Heart left ventricle (tissue), 16 donors: ENCODE measurements around the gene B3GLCT. TPM values are rescaled to one million over a fixed set of nuclear protein-coding genes. Genes with fewer than 3 reads are reported as not detected.

ENCODE experiments used
- ATAC-seq, 4 donors: fragments of 200-7000 bp; cut with Tn5 transposase; one replicate each; pipeline ENCODE4 v1.9.1; 2020 to 2022; ENCODE audit warnings: moderate library complexity in 4 of 4, mild to moderate bottlenecking in 3 of 4, moderate number of reproducible peaks in 1 of 4
- DNase-seq, 5 donors: peaks; one replicate each; pipeline ENCODE4 v3.0.0-alpha.2; 2020
- H3K27ac ChIP-seq, 12 donors: fragments of 200-600 bp; sonication (generic) in 4 of 12; one replicate each; pipeline versions ENCODE4 v1.5.0 to v1.8.0; 2016 to 2022; ENCODE audit warnings: mild to moderate bottlenecking in 2 of 12
- H3K27me3 ChIP-seq, 9 donors: fragments of 200-600 bp; sonication (generic) in 2 of 9; one replicate each; pipeline versions ENCODE4 v1.5.1 to v1.8.0; 2016 to 2022; ENCODE audit warnings: mild to moderate bottlenecking in 3 of 9
- H3K36me3 ChIP-seq, 9 donors: fragments of 200-600 bp; sonication (generic) in 2 of 9; one replicate each; pipeline versions ENCODE4 v1.5.0 to v1.8.0; 2018 to 2022; ENCODE audit warnings: mild to moderate bottlenecking in 2 of 9
- H3K4me1 ChIP-seq, 12 donors: fragments of 200-600 bp; sonication (generic) in 4 of 12; one replicate each; pipeline versions ENCODE4 v1.5.0 to v1.8.0; 2016 to 2022; ENCODE audit warnings: mild to moderate bottlenecking in 3 of 12
- H3K4me3 ChIP-seq, 12 donors: fragments of 200-600 bp; sonication (generic) in 4 of 12; one replicate each; pipeline versions ENCODE4 v1.5.0 to v1.8.0; 2017 to 2022; ENCODE audit warnings: mild to moderate bottlenecking in 9 of 12, moderate library complexity in 4 of 12
- H3K9me3 ChIP-seq, 12 donors: fragments of 200-600 bp; sonication (generic) in 4 of 12; one replicate each; pipeline versions ENCODE4 v1.5.0 to v1.8.0; 2016 to 2022; ENCODE audit warnings: mild to moderate bottlenecking in 1 of 12
- CTCF ChIP-seq, 12 donors: fragments of 200-600 bp; sonication (generic) in 4 of 12; IDR thresholded peaks; one replicate each; pipeline versions ENCODE4 v1.5.0 to v1.8.0; 2018 to 2022; ENCODE audit warnings: antibody characterized with exemption in 12 of 12, mild to moderate bottlenecking in 5 of 12
- POLR2A ChIP-seq, 2 donors: fragments of 450-650 bp; IDR thresholded peaks; one replicate each; pipeline ENCODE4 v1.6.1; 2017; ENCODE audit warnings: antibody characterized with exemption in 2 of 2, mild to moderate bottlenecking in 2 of 2, moderate library complexity in 2 of 2
- WGBS, 4 donors: extraction: QIAGEN DNeasy Blood & Tissue Kit in 2 of 4; methylation state at CpG; one replicate each; pipeline versions ENCODE4 v1.1.5 to v1.1.7; 2013 to 2018; 5-methylcytosine and 5-hydroxymethylcytosine counted together
- intact Hi-C, 10 donors: fragments of 100-400 bp; cut with DNase I; formaldehyde crosslinking; loops; one replicate each; pipeline versions ENCODE4 v1.11.1 to v1.14.2; 2022
- polyA plus RNA-seq, 2 donors: library from polyadenylated mRNA; stranded (reverse); fragments of 200-250 nt; gene quantifications; one replicate each; pipeline ENCODE4 v1.2.3, GENCODE V29; 2013
- total RNA-seq, 9 donors: library from RNA; depleted of rRNA in 2 of 9; stranded (reverse); fragments of >200 nt in 2 of 9; fragmentation: NEBNext Ultra II Directional in 3 of 9; extraction: Animal tissue kit (Norgen Biotek cat#: 25700) in 3 of 9; gene quantifications; one replicate each; pipeline versions ENCODE4 v1.1.0 to v1.2.4, GENCODE V29; 2016 to 2023
- donor health status: ischemic (EF 13 %, LVEDD 7.1; RV severe dilation, severe dysfunction).
- donor health status: healthy with polysubstance abuse.
- donor health status: DM: no; HTN: yes; CAD: no.
- donor health status: DM: no; HTN: no; CAD: no.
- donor health status: ischemic (EF 25% LVEDD 6.9; RV normal size, moderate dysfunction).
- donor health status: ischemic (EF 25% LVEDD 5.7; RV mildly dilated, moderate dysfunction).
- donor health status: healthy.
- donor health status: DM: yes; HTN: yes; CAD: no.
- donor health status: ischemic (EF 35%, LVEDD 5.7; RV mildly dilated, moderate dysfunction).
- donor health status: nonischemic (EF 11% LVEDD 7.7; RV severe dilation, severe dysfunction).
- donor health status: DM: yes; HTN: yes; CAD: no.
- donor health status: PGD.
- donor health status: ischemic (EF 29% LVEDD 5.4; RV normal size, mild dysfunction).
- donor health status: nonischemic (EF 23%, LVEDD 6.1; RV moderate dilation, normal function).

B3GLCT gene
- total and polyA plus RNA-seq, 11 donors = 5.5 to 27.2 (median 20.3) TPM

GRCh38 chr13:31314961-31315360 is 115.2 kb downstream of the B3GLCT start:
- DNase-seq (no peak), ATAC-seq (no peak)
- TF ChIP-seq CTCF (IDR thresholded peaks at IDR 0.05) (no peak), POLR2A (IDR thresholded peaks at IDR 0.05) (no peak)
- WGBS, 4 donors = 85 to 95% (median 91%) methylated on average over 2 of the region's 2 CpGs
- Histone ChIP-seq H3K4me3 (no peak overlapping the region), H3K27ac (no peak overlapping the region), H3K27me3 (no peaks in the 10 kb centered on the region), H3K9me3 (peaks cover 0 to 47% (median 21%) of the 10 kb centered on the region in 12 donors), H3K36me3 (peaks cover 0 to 48% (median 10%) of the 10 kb centered on the region in 9 donors), H3K4me1 (peaks cover 0 to 16% (median 0%) of the 10 kb centered on the region in 12 donors)
- intact Hi-C loops = loop anchor here in 1 of 10 donors (5.0 kb wide), 1 partner anchor 48 kb away; no protein-coding TSS in a partner anchor

- TF ChIP-seq CTCF (IDR thresholded peaks at IDR 0.05) (no peak), POLR2A (IDR thresholded peaks at IDR 0.05) (no peak)
- H3K36me3 ChIP-seq = peaks cover 0 to 62% (median 17%) of the 10 kb centered on the region in 9 donors
- peaks cover 0 to 6% (median 0%) of the 10 kb centered on the region in 12 donors for H3K4me1 ChIP-seq
- no peak overlapping the region for H3K4me3 ChIP-seq
- no peaks in the 10 kb centered on the region for H3K27me3 ChIP-seq
- WGBS, 4 donors = 93 to 97% (median 96%) methylated on average over 4 of the region's 4 CpGs
- DNase-seq (no peak), ATAC-seq (no peak)
- peaks cover 0 to 3% (median under 1%) of the 10 kb centered on the region in 12 donors for H3K9me3 ChIP-seq
- intact Hi-C loops = no loop called here
- no peak overlapping the region for H3K27ac ChIP-seq
These were observed 121.2 kb downstream of the B3GLCT start for GRCh38 chr13:31320946-31321345.

- Histone ChIP-seq H3K36me3 (peaks cover 0 to 63% (median 17%) of the 10 kb centered on the region in 9 donors), H3K9me3 (no peaks in the 10 kb centered on the region), H3K4me3 (no peak overlapping the region), H3K27ac (no peak overlapping the region), H3K27me3 (no peaks in the 10 kb centered on the region), H3K4me1 (peaks cover 0 to 6% (median 0%) of the 10 kb centered on the region in 12 donors)
- intact Hi-C loops = no loop called here
- ATAC-seq (no peak), DNase-seq (no peak)
- TF ChIP-seq CTCF (IDR thresholded peaks at IDR 0.05) = no peak
- 94 to 98% (median 97%) methylated on average over 3 of the region's 3 CpGs for WGBS, 4 donors
These were observed 121.7 kb downstream of the B3GLCT start for GRCh38 chr13:31321457-31321856.

GRCh38 chr13:31322026-31322425 is 122.3 kb downstream of the B3GLCT start:
- 33 to 52% (median 44%) methylated on average over 3 of the region's 3 CpGs for WGBS, 4 donors
- Histone ChIP-seq H3K27ac (no peak overlapping the region), H3K4me1 (peaks cover 0 to 6% (median 0%) of the 10 kb centered on the region in 12 donors), H3K36me3 (peaks cover 0 to 64% (median 17%) of the 10 kb centered on the region in 9 donors), H3K27me3 (no peaks in the 10 kb centered on the region), H3K4me3 (no peak overlapping the region), H3K9me3 (no peaks in the 10 kb centered on the region)
- TF ChIP-seq POLR2A (IDR thresholded peaks at IDR 0.05) = no peak
- TF ChIP-seq CTCF (IDR thresholded peaks at IDR 0.05) = no peak
- DNase-seq (peak in 2 of 5 donors; percentile 57 to 60), ATAC-seq (peak in 2 of 4 donors; percentile 76 to 82)
- intact Hi-C loops = no loop called here
